ENCODE data around the gene EIF3K.

- no peak for TF ChIP-seq GATA3 (IDR thresholded peaks at IDR 0.05; ENCODE audit: low read depth, low read length)
- no peak for TF ChIP-seq GATA2 (IDR thresholded peaks at IDR 0.05; ENCODE audit: low read depth, low read length)
Measured at GRCh38 chr19:38660724-38661123, 41.7 kb downstream of the EIF3K start.
